ENCODE measurements around the gene SNX25. TPM values are rescaled to one million over a fixed set of nuclear protein-coding genes. Genes with fewer than 3 reads are reported as not detected.

SNX25 gene
- polyA plus RNA-seq, 1 of the 3 experiments (the other 2 are of a cell fraction): 8.5 TPM

- CTCF ChIA-PET: no interaction called here
- Histone ChIP-seq H3K9me3 (no peaks in the 10 kb centered on the region), H3K4me1 (ENCODE audit: control insufficient read depth in 1 of 2, insufficient read depth in 2 of 2, low read depth in 1 of 2, low read length in 1 of 2) (peaks cover 3 to 7% of the 10 kb centered on the region in 2 experiments; a peak in 1 of 4 replicates), H3K9me2 (no peaks in the 10 kb centered on the region), H3K27ac (ENCODE audit: low read depth in 2 of 2, low read length in 1 of 2) (no peak overlapping the region), H3K36me3 (replicated peaks in 1 of 2; ENCODE audit: control insufficient read depth in 1 of 2, insufficient read depth in 2 of 2, low read length in 1 of 2) (peaks cover 0 to 3% of the 10 kb centered on the region in 2 experiments), H3K4me2 (no peak overlapping the region), H3K9ac (no peak overlapping the region), H3K79me2 (ENCODE audit: insufficient read depth) (no peaks in the 10 kb centered on the region), H2AFZ (ENCODE audit: low read depth) (no peak overlapping the region), H3K27me3 (ENCODE audit: insufficient read depth) (no peaks in the 10 kb centered on the region), H4K20me1 (ENCODE audit: insufficient read depth) (no peaks in the 10 kb centered on the region), H3F3A (replicated peaks; ENCODE audit: insufficient read depth) (no peaks in the 10 kb centered on the region), H3K4me3 (ENCODE audit: low read depth in 2 of 2, low read length in 1 of 2) (no peak overlapping the region)
- DNase-seq: no peak
- POLR2A ChIA-PET: no interaction called here
- 91% methylated on average over 10 of the region's 10 CpGs for WGBS (ENCODE audit: low lambda C conversion rate)
- no peak for TF ChIP-seq ELF1 (IDR thresholded peaks at IDR 0.05)
- TF ChIP-seq MXI1 (IDR thresholded peaks at IDR 0.05; ENCODE audit: low read depth, low read length): no peak
- no peak for TF ChIP-seq SMC3 (IDR thresholded peaks at IDR 0.05; ENCODE audit: low read depth, low read length)
- TF ChIP-seq FOXM1 (IDR thresholded peaks at IDR 0.05; ENCODE audit: low read depth): no peak
- TF ChIP-seq POLR2AphosphoS5 (IDR thresholded peaks at IDR 0.05; ENCODE audit: low read depth, low read length): no peak
- TF ChIP-seq FOSL2 (IDR thresholded peaks at IDR 0.05; ENCODE audit: borderline replicate concordance, low read depth): no peak
- TF ChIP-seq USF2 (IDR thresholded peaks at IDR 0.05; ENCODE audit: borderline replicate concordance, low read depth, low read length): no peak
- TF ChIP-seq JUND (IDR thresholded peaks at IDR 0.05): no peak
- no peak for TF ChIP-seq IRF3 (IDR thresholded peaks at IDR 0.05; ENCODE audit: low read depth, low read length)
- TF ChIP-seq FOXJ3 (CRISPR knock-in tag; IDR thresholded peaks at IDR 0.05): no peak
- no peak for TF ChIP-seq NFIC (IDR thresholded peaks at IDR 0.05; ENCODE audit: borderline replicate concordance)
- TF ChIP-seq PBX3 (IDR thresholded peaks at IDR 0.05): no peak
- TF ChIP-seq RFX5 (IDR thresholded peaks at IDR 0.05; ENCODE audit: low read length): no peak
These were observed 175.5 kb downstream of the SNX25 start for GRCh38 chr4:185384930-185385331.

GRCh38 chr4:185387957-185388356 is 178.6 kb downstream of the SNX25 start:
- Histone ChIP-seq H3K9ac (no peak overlapping the region), H3K4me1 (ENCODE audit: control insufficient read depth in 1 of 2, insufficient read depth in 2 of 2, low read depth in 1 of 2, low read length in 1 of 2) (peaks cover 3 to 7% of the 10 kb centered on the region in 2 experiments; a peak in 1 of 4 replicates), H3K27ac (ENCODE audit: low read depth in 2 of 2, low read length in 1 of 2) (no peak overlapping the region), H3K9me2 (no peaks in the 10 kb centered on the region), H3F3A (replicated peaks; ENCODE audit: insufficient read depth) (no peaks in the 10 kb centered on the region), H2AFZ (ENCODE audit: low read depth) (no peak overlapping the region), H3K4me3 (ENCODE audit: low read depth in 2 of 2, low read length in 1 of 2) (no peak overlapping the region), H4K20me1 (ENCODE audit: insufficient read depth) (no peaks in the 10 kb centered on the region), H3K27me3 (ENCODE audit: insufficient read depth) (no peaks in the 10 kb centered on the region), H3K4me2 (no peak overlapping the region), H3K79me2 (ENCODE audit: insufficient read depth) (no peaks in the 10 kb centered on the region), H3K9me3 (no peaks in the 10 kb centered on the region), H3K36me3 (replicated peaks in 1 of 2; ENCODE audit: control insufficient read depth in 1 of 2, insufficient read depth in 2 of 2, low read length in 1 of 2) (no peaks in the 10 kb centered on the region)
- ChIA-PET CTCF (no interaction called here), POLR2A (interaction anchor here (0.6 kb wide), 1 partner anchor 42 kb away, joined by 4 read pairs; no protein-coding TSS in a partner anchor)
- WGBS (ENCODE audit: low lambda C conversion rate): 97% methylated on average over 12 of the region's 12 CpGs
- no peak for TF ChIP-seq MXI1 (IDR thresholded peaks at IDR 0.05; ENCODE audit: low read depth, low read length)
- no peak for TF ChIP-seq CHD2 (IDR thresholded peaks at IDR 0.05; ENCODE audit: low read length, partially characterized antibody)
- TF ChIP-seq FOXJ3 (CRISPR knock-in tag; IDR thresholded peaks at IDR 0.05): no peak
- TF ChIP-seq MEF2A (IDR thresholded peaks at IDR 0.05; ENCODE audit: borderline replicate concordance, low read depth): no peak
- TF ChIP-seq NRF1 (IDR thresholded peaks at IDR 0.05; ENCODE audit: low read depth, low read length): no peak
- TF ChIP-seq NFIC (IDR thresholded peaks at IDR 0.05; ENCODE audit: borderline replicate concordance): no peak
- no peak for TF ChIP-seq YY1 (IDR thresholded peaks at IDR 0.05; ENCODE audit: low read depth)
- no peak for TF ChIP-seq JUND (IDR thresholded peaks at IDR 0.05)
- no peak for TF ChIP-seq POLR2AphosphoS5 (IDR thresholded peaks at IDR 0.05; ENCODE audit: low read depth, low read length)
- DNase-seq: no peak
